CD8-positive, alpha-beta memory T cell (primary cell): ENCODE measurements around the gene NPAS2. TPM values are rescaled to one million over a fixed set of nuclear protein-coding genes. Genes with fewer than 3 reads are reported as not detected.

Source experiments
- CTCF ChIA-PET: fragments of 350-600 bp; sonication (Branson Sonifier 250); formaldehyde crosslinking; loops from one replicate; lab custom pipeline; 2021; ENCODE audit warnings: antibody characterized with exemption; lab: Charles Lee
- POLR2A ChIA-PET: fragments of 350-600 bp; sonication (Branson Sonifier 250); formaldehyde crosslinking; loops from one replicate; lab custom pipeline; 2021; ENCODE audit warnings: antibody characterized with exemption; lab: Charles Lee
- DNase-seq, 5 donors: peaks; one replicate each; pipeline versions ENCODE4 v3.0.0 to v3.0.0-alpha.2; 2020 to 2022; ENCODE audit warnings: mixed read lengths in 1 of 5
- H3K27ac ChIP-seq: one replicate; pipeline ENCODE4 v1.7.0; 2013; ENCODE audit warnings: low read depth, mild to moderate bottlenecking, low read length, moderate library complexity
- H3K27me3 ChIP-seq: 2 replicates; pipeline ENCODE4 v1.7.0; 2013; ENCODE audit warnings: low read length, mild to moderate bottlenecking; ENCODE audit not compliant: insufficient read depth, poor library complexity, severe bottlenecking
- H3K36me3 ChIP-seq: 2 replicates; pipeline ENCODE4 v1.7.0; 2013; ENCODE audit warnings: mild to moderate bottlenecking, low read length, moderate library complexity; ENCODE audit not compliant: insufficient read depth
- H3K4me1 ChIP-seq: 2 replicates; pipeline ENCODE4 v1.7.0; 2013; ENCODE audit warnings: mild to moderate bottlenecking, low read length, moderate library complexity; ENCODE audit not compliant: insufficient read depth
- H3K4me3 ChIP-seq: 2 replicates; pipeline ENCODE4 v1.7.0; 2013; ENCODE audit warnings: mild to moderate bottlenecking, low read length
- H3K9me3 ChIP-seq: 2 replicates; pipeline ENCODE4 v1.7.0; 2013; ENCODE audit warnings: mild to moderate bottlenecking, low read length
- H3K27ac Mint-ChIP-seq, 8 donors: one replicate each; pipeline ENCODE4 v1.8.0; 2020 to 2021; ENCODE audit warnings: mixed read lengths in 8 of 8, mild to moderate bottlenecking in 6 of 8, inconsistent platforms in 3 of 8, moderate library complexity in 3 of 8
- H3K27me3 Mint-ChIP-seq, 2 donors: one replicate each; pipeline ENCODE4 v1.8.0; 2020 to 2021; ENCODE audit warnings: mixed read lengths in 2 of 2, mild to moderate bottlenecking in 1 of 2, moderate library complexity in 1 of 2
- H3K36me3 Mint-ChIP-seq, 3 donors: one replicate each; pipeline ENCODE4 v1.8.0; 2020 to 2021; ENCODE audit warnings: mixed read lengths in 3 of 3, inconsistent platforms in 1 of 3, mild to moderate bottlenecking in 1 of 3
- H3K4me1 Mint-ChIP-seq, 3 donors: one replicate each; pipeline ENCODE4 v1.8.0; 2020 to 2021; ENCODE audit warnings: mixed read lengths in 3 of 3, inconsistent platforms in 1 of 3, mild to moderate bottlenecking in 1 of 3
- H3K4me3 Mint-ChIP-seq, 7 donors: one replicate each; pipeline ENCODE4 v1.8.0; 2020 to 2021; ENCODE audit warnings: mixed read lengths in 7 of 7, mild to moderate bottlenecking in 6 of 7, moderate library complexity in 4 of 7, inconsistent platforms in 2 of 7
- H3K9me3 Mint-ChIP-seq, 5 donors: one replicate each; pipeline ENCODE4 v1.8.0; 2020 to 2022; ENCODE audit warnings: mixed read lengths in 5 of 5, mild to moderate bottlenecking in 3 of 5, moderate library complexity in 2 of 5, inconsistent platforms in 1 of 5
- polyA plus RNA-seq: library from polyadenylated mRNA; unstranded; fragments of 300-500 nt; fragmentation: Illumina TruSeq; gene quantifications from one replicate; pipeline ENCODE4 v1.2.3, GENCODE V29; 2021
- total RNA-seq, 2 experiments: library from RNA; stranded (reverse); gene quantifications; one replicate each; pipeline ENCODE4 v1.2.3, GENCODE V29; 2021

NPAS2 gene
- total and polyA plus RNA-seq, 3 experiments from 2014 or later = 0.75 to 1.8 (median 1.1) TPM

- Histone ChIP-seq H3K27me3 (no peaks in the 10 kb centered on the region), H3K4me3 (no peak overlapping the region), H3K9me3 (no peaks in the 10 kb centered on the region), H3K4me1 (no peaks in the 10 kb centered on the region), H3K27ac (no peak overlapping the region), H3K36me3 (no peaks in the 10 kb centered on the region)
- ChIA-PET CTCF (interaction anchor here (1.1 to 1.5 kb wide), 2 partner anchors 8 to 11 kb away, joined by 3 read pairs; no protein-coding TSS in a partner anchor), POLR2A (no interaction called here)
- H3K27ac Mint-ChIP-seq = no peak overlapping the region
- no peaks in the 10 kb centered on the region for H3K9me3 Mint-ChIP-seq
- no peak overlapping the region for H3K4me3 Mint-ChIP-seq
- H3K27me3 Mint-ChIP-seq = peaks cover 4 to 11% of the 10 kb centered on the region in 2 donors
- no peak for DNase-seq
- H3K36me3 Mint-ChIP-seq = peaks cover 0 to 2% (median 0%) of the 10 kb centered on the region in 3 donors
- H3K4me1 Mint-ChIP-seq = no peaks in the 10 kb centered on the region
Observed at GRCh38 chr2:100976645-100977391, 156.9 kb downstream of the NPAS2 start.

GRCh38 chr2:100977511-100977910, 157.6 kb downstream of the NPAS2 start:
- no peak overlapping the region for H3K27ac ChIP-seq
- no peaks in the 10 kb centered on the region for H3K9me3 ChIP-seq
- no peaks in the 10 kb centered on the region for H3K27me3 ChIP-seq
- ChIA-PET POLR2A (no interaction called here), CTCF (interaction anchor here (0.9 to 1.5 kb wide), 2 partner anchors 10 to 367 kb away, joined by 3 read pairs; no protein-coding TSS in a partner anchor)
- no peak for DNase-seq
- H3K36me3 Mint-ChIP-seq = peaks cover 0 to 2% (median 0%) of the 10 kb centered on the region in 3 donors
- no peaks in the 10 kb centered on the region for H3K36me3 ChIP-seq
- H3K9me3 Mint-ChIP-seq = no peaks in the 10 kb centered on the region
- no peaks in the 10 kb centered on the region for H3K4me1 ChIP-seq
- H3K4me3 ChIP-seq = no peak overlapping the region
- no peak overlapping the region for H3K4me3 Mint-ChIP-seq
- no peak overlapping the region for H3K27ac Mint-ChIP-seq
- H3K4me1 Mint-ChIP-seq = no peaks in the 10 kb centered on the region
- peaks cover 4 to 11% of the 10 kb centered on the region in 2 donors for H3K27me3 Mint-ChIP-seq

GRCh38 chr2:100978582-100979191, 158.7 kb downstream of the NPAS2 start:
- Histone ChIP-seq H3K27me3 (no peaks in the 10 kb centered on the region), H3K4me1 (no peaks in the 10 kb centered on the region), H3K9me3 (no peaks in the 10 kb centered on the region), H3K4me3 (no peak overlapping the region), H3K27ac (no peak overlapping the region), H3K36me3 (no peaks in the 10 kb centered on the region)
- no peak for DNase-seq
- no peak overlapping the region for H3K4me3 Mint-ChIP-seq
- H3K4me1 Mint-ChIP-seq = no peaks in the 10 kb centered on the region
- H3K36me3 Mint-ChIP-seq = peaks cover 0 to 2% (median 0%) of the 10 kb centered on the region in 3 donors
- ChIA-PET POLR2A (no interaction called here), CTCF (interaction anchor here (0.9 kb wide), 1 partner anchor 368 kb away, joined by 3 read pairs; no protein-coding TSS in a partner anchor)
- H3K9me3 Mint-ChIP-seq = no peaks in the 10 kb centered on the region
- H3K27me3 Mint-ChIP-seq = peaks cover 4 to 6% of the 10 kb centered on the region in 2 donors
- H3K27ac Mint-ChIP-seq = peak overlapping the region in 1 of 8 donors; percentile 9

- Mint-ChIP-seq H3K4me1 (peaks cover 0 to 3% (median 2%) of the 10 kb centered on the region in 3 donors), H3K36me3 (peaks cover 0 to 2% (median 0%) of the 10 kb centered on the region in 3 donors), H3K27ac (no peak overlapping the region), H3K27me3 (peaks cover 3% of the 10 kb centered on the region in 2 donors), H3K9me3 (no peaks in the 10 kb centered on the region), H3K4me3 (no peak overlapping the region)
- Histone ChIP-seq H3K4me1 (no peaks in the 10 kb centered on the region), H3K36me3 (no peaks in the 10 kb centered on the region), H3K4me3 (no peak overlapping the region), H3K27me3 (no peaks in the 10 kb centered on the region), H3K9me3 (no peaks in the 10 kb centered on the region), H3K27ac (no peak overlapping the region)
- ChIA-PET CTCF (interaction anchor here (1.0 to 1.4 kb wide), 2 partner anchors 370 to 374 kb away, joined by 4 to 5 read pairs; no protein-coding TSS in a partner anchor), POLR2A (no interaction called here)
- DNase-seq = no peak
Observed at GRCh38 chr2:100980046-100980445, 160.1 kb downstream of the NPAS2 start.

GRCh38 chr2:100981011-100981410, 161.1 kb downstream of the NPAS2 start:
- no peaks in the 10 kb centered on the region for H3K36me3 ChIP-seq
- H3K9me3 ChIP-seq = no peaks in the 10 kb centered on the region
- H3K4me1 ChIP-seq = no peaks in the 10 kb centered on the region
- Mint-ChIP-seq H3K9me3 (no peaks in the 10 kb centered on the region), H3K4me3 (no peak overlapping the region), H3K36me3 (peaks cover 0 to 2% (median 0%) of the 10 kb centered on the region in 3 donors), H3K4me1 (peaks cover 0 to 3% (median 2%) of the 10 kb centered on the region in 3 donors), H3K27ac (peak overlapping the region in 1 of 8 donors; percentile 48), H3K27me3 (peaks cover 0 to 3% of the 10 kb centered on the region in 2 donors)
- no peak for DNase-seq
- CTCF ChIA-PET = interaction anchor here (1.4 kb wide), 1 partner anchor 371 kb away, joined by 5 read pairs; no protein-coding TSS in a partner anchor
- H3K27ac ChIP-seq = no peak overlapping the region
- POLR2A ChIA-PET = no interaction called here
- H3K4me3 ChIP-seq = no peak overlapping the region
- no peaks in the 10 kb centered on the region for H3K27me3 ChIP-seq

- no peaks in the 10 kb centered on the region for H3K27me3 ChIP-seq
- Mint-ChIP-seq H3K36me3 (peaks cover 0 to 2% (median 0%) of the 10 kb centered on the region in 3 donors), H3K9me3 (no peaks in the 10 kb centered on the region), H3K27ac (no peak overlapping the region), H3K27me3 (no peaks in the 10 kb centered on the region), H3K4me1 (peaks cover 0 to 3% (median 2%) of the 10 kb centered on the region in 3 donors), H3K4me3 (no peak overlapping the region)
- H3K4me1 ChIP-seq = no peaks in the 10 kb centered on the region
- DNase-seq = no peak
- no peaks in the 10 kb centered on the region for H3K36me3 ChIP-seq
- no peaks in the 10 kb centered on the region for H3K9me3 ChIP-seq
- CTCF ChIA-PET = interaction anchor here (0.9 to 2.1 kb wide), 5 partner anchors 16 to 388 kb away, joined by 3 to 13 read pairs (median 3); no protein-coding TSS in a partner anchor
- H3K4me3 ChIP-seq = no peak overlapping the region
- POLR2A ChIA-PET = no interaction called here
- H3K27ac ChIP-seq = no peak overlapping the region
Observed at GRCh38 chr2:100982431-100982861, 162.5 kb downstream of the NPAS2 start.

GRCh38 chr2:100983201-100983600, 163.3 kb downstream of the NPAS2 start:
- no peaks in the 10 kb centered on the region for H3K36me3 ChIP-seq
- no peak overlapping the region for H3K4me3 ChIP-seq
- no peaks in the 10 kb centered on the region for H3K4me1 ChIP-seq
- H3K36me3 Mint-ChIP-seq = peaks cover 0 to 2% (median 0%) of the 10 kb centered on the region in 3 donors
- no peaks in the 10 kb centered on the region for H3K9me3 ChIP-seq
- no peak overlapping the region for H3K27ac ChIP-seq
- CTCF ChIA-PET = interaction anchor here (1.0 to 2.1 kb wide), 4 partner anchors 16 to 375 kb away, joined by 3 to 13 read pairs (median 6); no protein-coding TSS in a partner anchor
- POLR2A ChIA-PET = no interaction called here
- no peak overlapping the region for H3K4me3 Mint-ChIP-seq
- no peaks in the 10 kb centered on the region for H3K27me3 Mint-ChIP-seq
- H3K27ac Mint-ChIP-seq = no peak overlapping the region
- H3K27me3 ChIP-seq = no peaks in the 10 kb centered on the region
- no peak for DNase-seq
- H3K4me1 Mint-ChIP-seq = peaks cover 0 to 3% (median 2%) of the 10 kb centered on the region in 3 donors
- no peaks in the 10 kb centered on the region for H3K9me3 Mint-ChIP-seq
